Upper lobe of left lung (tissue), 4 donors: ENCODE data around the gene GRB10.
A peak's percentile ranks its signal among the peaks of the same experiment; 100 is the strongest.

ENCODE experiments used
- POLR2AphosphoS5 ChIP-seq, 2 donors: sonication (generic); formaldehyde crosslinking; IDR thresholded peaks; one replicate each; pipeline ENCODE4 v1.5.1; 2017; ENCODE audit warnings: antibody characterized with exemption in 2 of 2
- TF ChIP-seq, protein P1 (sequence below), 6 experiments: fragments of 450-650 bp in 4 of 6; fragments of 200-600 bp in 2 of 6; sonication (generic) in 2 of 6; IDR thresholded peaks; one replicate each; pipeline ENCODE4 v1.5.1; 2016 to 2019; ENCODE audit warnings: antibody characterized with exemption in 6 of 6

DNA sequence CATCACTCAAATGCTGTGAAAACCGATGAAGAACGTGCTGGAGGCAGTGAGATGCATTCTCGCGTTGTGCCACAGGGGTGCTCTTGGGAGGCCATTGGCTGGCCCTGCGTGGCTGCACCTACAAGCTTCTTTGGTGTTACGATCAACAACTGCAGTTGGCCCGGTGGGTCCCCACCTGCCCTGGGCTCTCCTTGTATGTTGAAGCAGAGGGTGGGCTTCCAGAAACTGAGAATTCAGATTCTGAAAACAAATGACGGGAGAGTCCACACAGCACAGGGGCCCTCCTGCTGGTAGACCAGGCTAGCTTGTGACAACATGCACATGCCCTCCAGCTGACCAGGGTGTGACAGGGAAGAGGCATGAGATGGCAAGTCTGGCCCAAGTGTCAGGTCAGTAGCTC lies 193.8 kb downstream of the GRB10 start:
- TF ChIP-seq POLR2AphosphoS5 (IDR thresholded peaks at IDR 0.05) = no peak
- TF ChIP-seq, protein P1, sequence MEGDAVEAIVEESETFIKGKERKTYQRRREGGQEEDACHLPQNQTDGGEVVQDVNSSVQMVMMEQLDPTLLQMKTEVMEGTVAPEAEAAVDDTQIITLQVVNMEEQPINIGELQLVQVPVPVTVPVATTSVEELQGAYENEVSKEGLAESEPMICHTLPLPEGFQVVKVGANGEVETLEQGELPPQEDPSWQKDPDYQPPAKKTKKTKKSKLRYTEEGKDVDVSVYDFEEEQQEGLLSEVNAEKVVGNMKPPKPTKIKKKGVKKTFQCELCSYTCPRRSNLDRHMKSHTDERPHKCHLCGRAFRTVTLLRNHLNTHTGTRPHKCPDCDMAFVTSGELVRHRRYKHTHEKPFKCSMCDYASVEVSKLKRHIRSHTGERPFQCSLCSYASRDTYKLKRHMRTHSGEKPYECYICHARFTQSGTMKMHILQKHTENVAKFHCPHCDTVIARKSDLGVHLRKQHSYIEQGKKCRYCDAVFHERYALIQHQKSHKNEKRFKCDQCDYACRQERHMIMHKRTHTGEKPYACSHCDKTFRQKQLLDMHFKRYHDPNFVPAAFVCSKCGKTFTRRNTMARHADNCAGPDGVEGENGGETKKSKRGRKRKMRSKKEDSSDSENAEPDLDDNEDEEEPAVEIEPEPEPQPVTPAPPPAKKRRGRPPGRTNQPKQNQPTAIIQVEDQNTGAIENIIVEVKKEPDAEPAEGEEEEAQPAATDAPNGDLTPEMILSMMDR (IDR thresholded peaks at IDR 0.05) = peak in 1 of 6 experiments; percentile 9
